ENCODE results near the gene RASSF5. TPM values are rescaled to one million over a fixed set of nuclear protein-coding genes. Genes with fewer than 3 reads are reported as not detected.

RASSF5 gene
- total and polyA plus RNA-seq, 8 donors: 6.7 to 22.3 (median 12.5) TPM

GRCh38 chr1:206467915-206468314, 39.4 kb upstream of the RASSF5 start:
- no peaks in the 10 kb centered on the region for H3K27me3 ChIP-seq
- ATAC-seq (peak in 1 of 4 donors; percentile 5), DNase-seq (no peak), FAIRE-seq (no peak)
- TF ChIP-seq CTCF (IDR thresholded peaks at IDR 0.05): no peak
- H3K4me1 ChIP-seq: peaks cover 0 to 17% (median 4%) of the 10 kb centered on the region in 3 donors
- no peaks in the 10 kb centered on the region for H3K9me3 ChIP-seq
- intact Hi-C loops (cut with DNase I): no loop called here
- H3K36me3 ChIP-seq: no peaks in the 10 kb centered on the region
- H3K27ac ChIP-seq: no peak overlapping the region
- H3K4me3 ChIP-seq: no peak overlapping the region
- 60 to 73% methylated on average over 9 of the region's 9 CpGs for WGBS, 2 donors

- ATAC-seq (no peak), FAIRE-seq (no peak), DNase-seq (no peak)
- H3K27ac ChIP-seq: no peak overlapping the region
- no peak for TF ChIP-seq CTCF (IDR thresholded peaks at IDR 0.05)
- no peak overlapping the region for H3K4me3 ChIP-seq
- H3K9me3 ChIP-seq: no peaks in the 10 kb centered on the region
- H3K4me1 ChIP-seq: peaks cover 0 to 17% (median 4%) of the 10 kb centered on the region in 3 donors
- no peaks in the 10 kb centered on the region for H3K36me3 ChIP-seq
- 47 to 52% methylated on average over 3 of the region's 3 CpGs for WGBS, 2 donors
- intact Hi-C loops (cut with DNase I): no loop called here
- H3K27me3 ChIP-seq: no peaks in the 10 kb centered on the region
These were observed 38.8 kb upstream of the RASSF5 start for GRCh38 chr1:206468571-206468970.

- peaks cover 0 to 17% (median 4%) of the 10 kb centered on the region in 3 donors for H3K4me1 ChIP-seq
- no peak for TF ChIP-seq CTCF (IDR thresholded peaks at IDR 0.05)
- FAIRE-seq (no peak), DNase-seq (no peak), ATAC-seq (peak in 2 of 4 donors; percentile 10 to 41)
- no peaks in the 10 kb centered on the region for H3K27me3 ChIP-seq
- 16 to 24% methylated on average over 2 of the region's 2 CpGs for WGBS, 2 donors
- H3K9me3 ChIP-seq: no peaks in the 10 kb centered on the region
- intact Hi-C loops (cut with DNase I): no loop called here
- no peaks in the 10 kb centered on the region for H3K36me3 ChIP-seq
- peak overlapping the region in 2 of 4 donors; percentile 28 to 52 for H3K27ac ChIP-seq
- peak overlapping the region in 1 of 4 donors; percentile 61 for H3K4me3 ChIP-seq
These were observed 37.9 kb upstream of the RASSF5 start for GRCh38 chr1:206469411-206469932.

GRCh38 chr1:206469933-206470691, 37.2 kb upstream of the RASSF5 start, which contains the start of gene IKBKE:
TSS of gene IKBKE (plus strand) at chr1:206470476. CDS start at chr1:206473228, 2,752 bp downstream.
- WGBS, 2 donors: 14 to 15% methylated on average over 10 of the region's 10 CpGs
- H3K27me3 ChIP-seq: no peaks in the 10 kb centered on the region
- peak within 1 kb of the TSS in 2 of 4 donors; percentile 28 to 52 for H3K27ac ChIP-seq
- peak in 1 of 4 donors; percentile 8 for TF ChIP-seq CTCF (IDR thresholded peaks at IDR 0.05)
- H3K4me3 ChIP-seq: peak within 1 kb of the TSS; percentile 13 to 66 (median 50)
- DNase-seq (peak in 3 of 6 donors; percentile 44 to 62 (median 49)), ATAC-seq (peak; percentile 82 to 90 (median 88)), FAIRE-seq (no peak)
- no peaks in the 10 kb centered on the region for H3K9me3 ChIP-seq
- H3K4me1 ChIP-seq: peaks cover 0 to 17% (median 4%) of the 10 kb centered on the region in 3 donors
- no peaks in the 10 kb centered on the region for H3K36me3 ChIP-seq
- intact Hi-C loops (cut with DNase I): no loop called here
